Liver (tissue), 9 donors: Measurements from ENCODE around the gene F12. TPM values are rescaled to one million over a fixed set of nuclear protein-coding genes. Genes with fewer than 3 reads are reported as not detected.
A peak's percentile ranks its signal among the peaks of the same experiment; 100 is the strongest.

Experiments
- DNase-seq: peaks from one replicate; pipeline ENCODE4 v3.0.0-alpha.2; 2017; ENCODE audit warnings: low spot score
- H3K27ac ChIP-seq, 2 donors: one replicate each; pipeline ENCODE4 v1.7.0; 2013; ENCODE audit warnings: inconsistent platforms in 2 of 2, low read length in 2 of 2, control low read depth in 1 of 2, low read depth in 1 of 2, mild to moderate bottlenecking in 1 of 2
- H3K27me3 ChIP-seq, 4 donors: one replicate each; pipeline versions ENCODE4 v1.6.1 to v1.7.0; 2013; ENCODE audit warnings: low read length in 3 of 4, inconsistent platforms in 1 of 4, mild to moderate bottlenecking in 1 of 4, moderate library complexity in 1 of 4; ENCODE audit not compliant: control insufficient read depth in 4 of 4, insufficient read depth in 4 of 4
- H3K36me3 ChIP-seq, 4 donors: one replicate each; pipeline versions ENCODE4 v1.6.1 to v1.7.0; 2013; ENCODE audit warnings: low read length in 3 of 4, mild to moderate bottlenecking in 3 of 4, low read depth in 1 of 4, moderate library complexity in 1 of 4; ENCODE audit not compliant: control insufficient read depth in 4 of 4, insufficient read depth in 3 of 4
- H3K4me1 ChIP-seq, 4 donors: one replicate each; pipeline versions ENCODE4 v1.6.1 to v1.7.0; 2013; ENCODE audit warnings: low read length in 3 of 4, mild to moderate bottlenecking in 3 of 4, moderate library complexity in 1 of 4; ENCODE audit not compliant: control insufficient read depth in 4 of 4, insufficient read depth in 4 of 4
- H3K4me3 ChIP-seq, 3 donors: one replicate each; pipeline versions ENCODE4 v1.6.1 to v1.7.0; 2013; ENCODE audit warnings: low read length in 3 of 3, control low read depth in 1 of 3, low read depth in 1 of 3, mild to moderate bottlenecking in 1 of 3
- H3K9ac ChIP-seq, 2 donors: one replicate each; pipeline ENCODE4 v1.7.0; 2013; ENCODE audit warnings: low read length in 2 of 2, mild to moderate bottlenecking in 2 of 2, moderate library complexity in 2 of 2, control low read depth in 1 of 2, low read depth in 1 of 2
- H3K9me3 ChIP-seq, 4 donors: one replicate each; pipeline versions ENCODE4 v1.6.1 to v1.7.0; 2013; ENCODE audit warnings: low read length in 3 of 4; ENCODE audit not compliant: control insufficient read depth in 4 of 4
- FOXA2 ChIP-seq: IDR thresholded peaks from 2 replicates; pipeline ENCODE4 v1.6.1; 2016; ENCODE audit warnings: antibody characterized with exemption
- GABPA ChIP-seq, 2 donors: IDR thresholded peaks in 1 of 2; conservative IDR thresholded peaks in 1 of 2; 2 replicates each; pipeline ENCODE4 v1.6.1; 2016; ENCODE audit warnings: antibody characterized with exemption in 2 of 2, mild to moderate bottlenecking in 1 of 2, moderate library complexity in 1 of 2
- HNF4A ChIP-seq, 2 donors: conservative IDR thresholded peaks; 2 replicates each; pipeline ENCODE4 v1.6.1; 2016; ENCODE audit warnings: antibody characterized with exemption in 2 of 2, mild to moderate bottlenecking in 2 of 2
- HNF4G ChIP-seq: IDR thresholded peaks from 2 replicates; pipeline ENCODE4 v1.6.1; 2016; ENCODE audit warnings: antibody characterized with exemption
- JUND ChIP-seq, 2 donors: IDR thresholded peaks; 2 replicates each; pipeline ENCODE4 v1.6.1; 2016; ENCODE audit warnings: antibody characterized with exemption in 2 of 2
- NR2F2 ChIP-seq: IDR thresholded peaks from 2 replicates; pipeline ENCODE4 v1.6.1; 2016; ENCODE audit warnings: antibody characterized with exemption
- RAD21 ChIP-seq, 2 donors: IDR thresholded peaks; 2 replicates each; pipeline ENCODE4 v1.6.1; 2016; ENCODE audit warnings: antibody characterized with exemption in 2 of 2, mild to moderate bottlenecking in 2 of 2
- RXRA ChIP-seq, 2 donors: IDR thresholded peaks; 2 replicates each; pipeline ENCODE4 v1.6.1; 2017 to 2018; ENCODE audit warnings: antibody characterized with exemption in 2 of 2, mild to moderate bottlenecking in 1 of 2
- SP1 ChIP-seq: IDR thresholded peaks from 2 replicates; pipeline ENCODE4 v1.6.1; 2018; ENCODE audit warnings: antibody characterized with exemption, mild to moderate bottlenecking
- TAF1 ChIP-seq: conservative IDR thresholded peaks from 2 replicates; pipeline ENCODE4 v1.6.1; 2016; ENCODE audit warnings: antibody characterized with exemption, mild to moderate bottlenecking
- YY1 ChIP-seq: IDR thresholded peaks from 2 replicates; pipeline ENCODE4 v1.6.1; 2016; ENCODE audit warnings: antibody characterized with exemption, mild to moderate bottlenecking
- WGBS: extraction: QIAGEN DNeasy Blood & Tissue Kit; methylation state at CpG from one replicate; pipeline ENCODE4 v1.1.7; 2013; 5-methylcytosine and 5-hydroxymethylcytosine counted together
- polyA plus RNA-seq, 2 donors: library from polyadenylated mRNA; stranded (reverse) in 1 of 2; unstranded in 1 of 2; fragments of 200-250 nt in 1 of 2; fragments of >200 nt in 1 of 2; fragmentation: Nextera tagmentation in 1 of 2; extraction: Ambion mirVana in 1 of 2; gene quantifications; one replicate each; pipeline versions ENCODE4 v1.2.1 to v1.2.3, GENCODE V29; 2013 to 2015
- total RNA-seq, 2 donors: library from RNA; depleted of rRNA; stranded (reverse); fragments of >200 nt; gene quantifications; one replicate each; pipeline ENCODE4 v1.2.3, GENCODE V29; 2014
- TF ChIP-seq, protein P1 (sequence below): fragments of 150-350 bp; IDR thresholded peaks from 2 replicates; pipeline ENCODE4 v1.5.1; 2017; ENCODE audit warnings: improper control_type of control experiment, low read depth, low read length; ENCODE audit not compliant: missing input control
- TF ChIP-seq, protein P2 (sequence below): IDR thresholded peaks from 2 replicates; pipeline ENCODE4 v1.6.1; 2016; ENCODE audit warnings: antibody characterized with exemption
- TF ChIP-seq, protein P3 (sequence below): IDR thresholded peaks from 2 replicates; pipeline ENCODE4 v1.6.1; 2016; ENCODE audit warnings: antibody characterized with exemption, mild to moderate bottlenecking
- TF ChIP-seq, protein P4 (sequence below): IDR thresholded peaks from 2 replicates; pipeline ENCODE4 v1.6.1; 2016; ENCODE audit warnings: antibody characterized with exemption
- TF ChIP-seq, protein P5 (sequence below): IDR thresholded peaks from 2 replicates; pipeline ENCODE4 v1.6.1; 2016; ENCODE audit warnings: antibody characterized with exemption
- donor health status: healthy.
- donor health status: healthy.
- donor health status: healthy.
- donor health status: healthy.
- donor health status: healthy.

F12 gene
- total and polyA plus RNA-seq, 4 donors, result 27.7 to 328 (median 275) TPM

DNA sequence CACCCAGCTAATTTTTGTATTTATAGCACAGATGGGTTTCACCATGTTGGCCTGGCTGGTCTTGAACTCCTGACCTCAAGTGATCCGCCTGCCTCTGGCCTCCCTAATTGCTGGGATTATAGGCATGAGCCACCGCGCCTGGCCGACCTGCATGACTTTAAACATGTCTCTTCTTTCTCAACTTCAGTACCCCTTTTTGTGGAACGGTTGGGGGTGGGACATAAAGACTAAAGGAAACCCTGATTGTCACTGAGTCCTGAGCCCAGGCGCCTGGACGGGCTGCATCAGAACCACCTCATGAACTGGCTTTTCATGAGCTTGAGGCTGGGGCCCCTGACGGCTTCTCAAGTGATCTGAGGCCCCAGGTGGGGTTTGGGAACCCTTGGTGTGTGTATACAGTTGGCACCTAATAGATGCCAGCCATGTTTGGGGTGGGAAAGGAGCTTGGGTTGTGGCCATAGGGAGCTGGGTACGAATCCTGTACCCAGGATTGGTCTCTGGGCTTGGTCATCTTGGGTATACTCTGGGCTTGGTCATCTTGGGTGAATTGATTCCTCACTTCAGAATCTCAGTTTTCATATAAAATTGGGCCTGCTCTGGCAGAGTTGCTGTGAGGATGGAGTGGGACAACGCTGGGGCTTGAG, 19.3 kb upstream of the F12 start:
- no peak overlapping the region for H3K4me3 ChIP-seq
- H3K9ac ChIP-seq, result no peak overlapping the region
- H3K9me3 ChIP-seq, result no peaks in the 10 kb centered on the region
- peaks cover 0 to 7% (median 2%) of the 10 kb centered on the region in 4 donors for H3K36me3 ChIP-seq
- H3K27me3 ChIP-seq, result no peaks in the 10 kb centered on the region
- H3K4me1 ChIP-seq, result peaks cover 3 to 25% (median 17%) of the 10 kb centered on the region in 4 donors
- WGBS, result 85% methylated on average over 10 of the region's 10 CpGs
- peak overlapping the region; percentile 63 to 73 for H3K27ac ChIP-seq
- TF ChIP-seq SP1 (no peak), NR2F2 (no peak), RXRA (IDR thresholded peaks at IDR 0.05) (no peak), HNF4G (no peak), RAD21 (IDR thresholded peaks at IDR 0.05) (no peak), TAF1 (no peak), GABPA (IDR thresholded peaks at IDR 0.05 in 1 of 2, conservative IDR thresholded peaks at IDR 0.05 in 1 of 2) (no peak), YY1 (no peak), FOXA2 (no peak), HNF4A (conservative IDR thresholded peaks at IDR 0.05) (no peak)
- TF ChIP-seq, protein P1, sequence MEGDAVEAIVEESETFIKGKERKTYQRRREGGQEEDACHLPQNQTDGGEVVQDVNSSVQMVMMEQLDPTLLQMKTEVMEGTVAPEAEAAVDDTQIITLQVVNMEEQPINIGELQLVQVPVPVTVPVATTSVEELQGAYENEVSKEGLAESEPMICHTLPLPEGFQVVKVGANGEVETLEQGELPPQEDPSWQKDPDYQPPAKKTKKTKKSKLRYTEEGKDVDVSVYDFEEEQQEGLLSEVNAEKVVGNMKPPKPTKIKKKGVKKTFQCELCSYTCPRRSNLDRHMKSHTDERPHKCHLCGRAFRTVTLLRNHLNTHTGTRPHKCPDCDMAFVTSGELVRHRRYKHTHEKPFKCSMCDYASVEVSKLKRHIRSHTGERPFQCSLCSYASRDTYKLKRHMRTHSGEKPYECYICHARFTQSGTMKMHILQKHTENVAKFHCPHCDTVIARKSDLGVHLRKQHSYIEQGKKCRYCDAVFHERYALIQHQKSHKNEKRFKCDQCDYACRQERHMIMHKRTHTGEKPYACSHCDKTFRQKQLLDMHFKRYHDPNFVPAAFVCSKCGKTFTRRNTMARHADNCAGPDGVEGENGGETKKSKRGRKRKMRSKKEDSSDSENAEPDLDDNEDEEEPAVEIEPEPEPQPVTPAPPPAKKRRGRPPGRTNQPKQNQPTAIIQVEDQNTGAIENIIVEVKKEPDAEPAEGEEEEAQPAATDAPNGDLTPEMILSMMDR, result no peak
- TF ChIP-seq, protein P2, sequence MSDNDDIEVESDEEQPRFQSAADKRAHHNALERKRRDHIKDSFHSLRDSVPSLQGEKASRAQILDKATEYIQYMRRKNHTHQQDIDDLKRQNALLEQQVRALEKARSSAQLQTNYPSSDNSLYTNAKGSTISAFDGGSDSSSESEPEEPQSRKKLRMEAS, result no peak
- TF ChIP-seq, protein P3, sequence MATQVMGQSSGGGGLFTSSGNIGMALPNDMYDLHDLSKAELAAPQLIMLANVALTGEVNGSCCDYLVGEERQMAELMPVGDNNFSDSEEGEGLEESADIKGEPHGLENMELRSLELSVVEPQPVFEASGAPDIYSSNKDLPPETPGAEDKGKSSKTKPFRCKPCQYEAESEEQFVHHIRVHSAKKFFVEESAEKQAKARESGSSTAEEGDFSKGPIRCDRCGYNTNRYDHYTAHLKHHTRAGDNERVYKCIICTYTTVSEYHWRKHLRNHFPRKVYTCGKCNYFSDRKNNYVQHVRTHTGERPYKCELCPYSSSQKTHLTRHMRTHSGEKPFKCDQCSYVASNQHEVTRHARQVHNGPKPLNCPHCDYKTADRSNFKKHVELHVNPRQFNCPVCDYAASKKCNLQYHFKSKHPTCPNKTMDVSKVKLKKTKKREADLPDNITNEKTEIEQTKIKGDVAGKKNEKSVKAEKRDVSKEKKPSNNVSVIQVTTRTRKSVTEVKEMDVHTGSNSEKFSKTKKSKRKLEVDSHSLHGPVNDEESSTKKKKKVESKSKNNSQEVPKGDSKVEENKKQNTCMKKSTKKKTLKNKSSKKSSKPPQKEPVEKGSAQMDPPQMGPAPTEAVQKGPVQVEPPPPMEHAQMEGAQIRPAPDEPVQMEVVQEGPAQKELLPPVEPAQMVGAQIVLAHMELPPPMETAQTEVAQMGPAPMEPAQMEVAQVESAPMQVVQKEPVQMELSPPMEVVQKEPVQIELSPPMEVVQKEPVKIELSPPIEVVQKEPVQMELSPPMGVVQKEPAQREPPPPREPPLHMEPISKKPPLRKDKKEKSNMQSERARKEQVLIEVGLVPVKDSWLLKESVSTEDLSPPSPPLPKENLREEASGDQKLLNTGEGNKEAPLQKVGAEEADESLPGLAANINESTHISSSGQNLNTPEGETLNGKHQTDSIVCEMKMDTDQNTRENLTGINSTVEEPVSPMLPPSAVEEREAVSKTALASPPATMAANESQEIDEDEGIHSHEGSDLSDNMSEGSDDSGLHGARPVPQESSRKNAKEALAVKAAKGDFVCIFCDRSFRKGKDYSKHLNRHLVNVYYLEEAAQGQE, result no peak
- DNase-seq, result no peak

DNA sequence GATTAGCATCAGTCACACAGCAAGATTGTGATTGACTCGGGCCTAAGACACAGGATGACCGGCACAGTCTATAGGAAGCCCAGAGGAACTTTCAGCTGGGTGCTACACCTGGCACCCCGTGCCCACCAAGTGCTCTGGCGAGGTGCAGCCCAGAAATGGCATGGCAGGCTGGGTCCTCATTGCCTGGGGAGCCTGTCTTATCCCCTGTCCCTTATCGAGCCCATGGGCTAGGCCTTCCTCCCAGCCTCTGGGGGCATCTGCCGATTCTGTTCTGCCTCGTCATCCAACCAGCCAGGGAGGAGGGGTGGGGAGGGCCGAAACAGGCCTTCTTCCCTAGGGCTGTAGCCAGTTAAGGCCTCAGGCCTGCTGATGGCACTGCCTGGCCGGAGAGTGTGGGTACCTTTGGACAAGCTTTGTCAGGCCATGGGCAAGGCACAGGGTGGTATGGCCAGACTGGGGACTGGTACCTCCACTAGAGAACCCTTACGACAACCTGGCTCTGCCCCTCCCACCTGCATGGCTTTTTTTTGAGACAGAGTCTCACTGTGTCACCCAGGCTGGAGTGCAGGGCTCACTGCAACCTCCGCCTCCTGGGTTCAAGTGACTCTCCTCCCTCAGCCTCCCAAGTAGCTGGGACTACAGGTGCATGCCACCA, 18.7 kb upstream of the F12 start:
- WGBS, result 81% methylated on average over 11 of the region's 11 CpGs
- TF ChIP-seq NR2F2 (no peak), HNF4A (conservative IDR thresholded peaks at IDR 0.05) (no peak), JUND (IDR thresholded peaks at IDR 0.05) (no peak), SP1 (no peak), TAF1 (no peak), RAD21 (IDR thresholded peaks at IDR 0.05) (no peak), FOXA2 (no peak)
- TF ChIP-seq, protein P1, result no peak
- TF ChIP-seq, protein P4, sequence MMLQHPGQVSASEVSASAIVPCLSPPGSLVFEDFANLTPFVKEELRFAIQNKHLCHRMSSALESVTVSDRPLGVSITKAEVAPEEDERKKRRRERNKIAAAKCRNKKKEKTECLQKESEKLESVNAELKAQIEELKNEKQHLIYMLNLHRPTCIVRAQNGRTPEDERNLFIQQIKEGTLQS, result no peak
- TF ChIP-seq, protein P3, result no peak
- TF ChIP-seq, protein P5, sequence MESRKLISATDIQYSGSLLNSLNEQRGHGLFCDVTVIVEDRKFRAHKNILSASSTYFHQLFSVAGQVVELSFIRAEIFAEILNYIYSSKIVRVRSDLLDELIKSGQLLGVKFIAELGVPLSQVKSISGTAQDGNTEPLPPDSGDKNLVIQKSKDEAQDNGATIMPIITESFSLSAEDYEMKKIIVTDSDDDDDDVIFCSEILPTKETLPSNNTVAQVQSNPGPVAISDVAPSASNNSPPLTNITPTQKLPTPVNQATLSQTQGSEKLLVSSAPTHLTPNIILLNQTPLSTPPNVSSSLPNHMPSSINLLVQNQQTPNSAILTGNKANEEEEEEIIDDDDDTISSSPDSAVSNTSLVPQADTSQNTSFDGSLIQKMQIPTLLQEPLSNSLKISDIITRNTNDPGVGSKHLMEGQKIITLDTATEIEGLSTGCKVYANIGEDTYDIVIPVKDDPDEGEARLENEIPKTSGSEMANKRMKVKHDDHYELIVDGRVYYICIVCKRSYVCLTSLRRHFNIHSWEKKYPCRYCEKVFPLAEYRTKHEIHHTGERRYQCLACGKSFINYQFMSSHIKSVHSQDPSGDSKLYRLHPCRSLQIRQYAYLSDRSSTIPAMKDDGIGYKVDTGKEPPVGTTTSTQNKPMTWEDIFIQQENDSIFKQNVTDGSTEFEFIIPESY, result no peak
- Histone ChIP-seq H3K4me3 (no peak overlapping the region), H3K27me3 (no peaks in the 10 kb centered on the region), H3K27ac (peak overlapping the region; percentile 63 to 73), H3K9ac (peak overlapping the region in 1 of 2 donors; percentile 31), H3K9me3 (no peaks in the 10 kb centered on the region), H3K36me3 (peaks cover 0 to 3% (median 0%) of the 10 kb centered on the region in 4 donors), H3K4me1 (peaks cover 3 to 25% (median 17%) of the 10 kb centered on the region in 4 donors)
- peak; percentile 79 for DNase-seq
